HEK293T (cell line): ENCODE results near the gene NUDT22.

Experiments used
- CTCF ChIA-PET: fragments of 350-600 bp; formaldehyde crosslinking; extraction: SDS; loops from one replicate; lab custom pipeline; 2021; ENCODE audit warnings: antibody characterized with exemption, inconsistent platforms; lab: Yijun Ruan, JAX
- POLR2A ChIA-PET: fragments of 350-600 bp; formaldehyde crosslinking; extraction: SDS; loops from one replicate; lab custom pipeline; 2020; ENCODE audit warnings: antibody characterized with exemption, inconsistent platforms; lab: Yijun Ruan, JAX
- DNase-seq: peaks from one replicate; pipeline ENCODE4 v3.0.0; 2012; ENCODE audit warnings: mixed read lengths; ENCODE audit errors: extremely low spot score
- ARNT ChIP-seq: fragments of 450-650 bp; IDR thresholded peaks from 2 replicates; pipeline ENCODE4 v1.6.1; 2017; ENCODE audit warnings: mild to moderate bottlenecking
- BHLHE40 ChIP-seq: fragments of 450-650 bp; IDR thresholded peaks from 2 replicates; pipeline ENCODE4 v1.6.1; 2016; ENCODE audit warnings: mild to moderate bottlenecking, moderate library complexity, borderline replicate concordance
- CTBP1 ChIP-seq: fragments of 450-650 bp; IDR thresholded peaks from 2 replicates; pipeline ENCODE4 v1.6.1; 2016; ENCODE audit warnings: borderline replicate concordance
- ELF4 ChIP-seq: fragments of 450-650 bp; IDR thresholded peaks from 2 replicates; pipeline ENCODE4 v1.6.1; 2017; ENCODE audit warnings: antibody characterized with exemption
- FOXA1 ChIP-seq: fragments of 450-650 bp; IDR thresholded peaks from 2 replicates; pipeline ENCODE4 v1.6.1; 2016; ENCODE audit warnings: mild to moderate bottlenecking
- FOXK2 ChIP-seq: fragments of 450-650 bp; IDR thresholded peaks from 2 replicates; pipeline ENCODE4 v1.6.1; 2016; ENCODE audit warnings: mild to moderate bottlenecking
- FOXM1 ChIP-seq: fragments of 450-650 bp; IDR thresholded peaks from 2 replicates; pipeline ENCODE4 v1.6.1; 2017; ENCODE audit warnings: mild to moderate bottlenecking, borderline replicate concordance
- HDGF ChIP-seq: fragments of 450-650 bp; IDR thresholded peaks from 2 replicates; pipeline ENCODE4 v1.6.1; 2017; ENCODE audit warnings: antibody characterized with exemption, borderline replicate concordance
- L3MBTL2 ChIP-seq: fragments of 450-650 bp; conservative IDR thresholded peaks from 2 replicates; pipeline ENCODE4 v1.6.1; 2016; ENCODE audit warnings: mild to moderate bottlenecking
- LEF1 ChIP-seq: fragments of 450-650 bp; IDR thresholded peaks from 2 replicates; pipeline ENCODE4 v1.6.1; 2017; ENCODE audit warnings: mild to moderate bottlenecking, borderline replicate concordance
- NFRKB ChIP-seq: fragments of 450-650 bp; IDR thresholded peaks from 2 replicates; pipeline ENCODE4 v1.6.1; 2016; ENCODE audit warnings: mild to moderate bottlenecking, moderate library complexity
- SP1 ChIP-seq: fragments of 450-650 bp; IDR thresholded peaks from 2 replicates; pipeline ENCODE4 v1.6.1; 2017
- SUZ12 ChIP-seq: fragments of 450-650 bp; IDR thresholded peaks from 2 replicates; pipeline ENCODE4 v1.6.1; 2016; ENCODE audit warnings: mild to moderate bottlenecking
- TARDBP ChIP-seq: fragments of 450-650 bp; IDR thresholded peaks from 2 replicates; pipeline ENCODE4 v1.6.1; 2016
- ZNF384 ChIP-seq: fragments of 450-650 bp; IDR thresholded peaks from 2 replicates; pipeline ENCODE4 v1.6.1; 2016
- TF ChIP-seq, protein P1 (sequence below): fragments of 450-650 bp; IDR thresholded peaks from 2 replicates; pipeline ENCODE4 v1.6.1; 2016

Gene NUDT22, protein sequence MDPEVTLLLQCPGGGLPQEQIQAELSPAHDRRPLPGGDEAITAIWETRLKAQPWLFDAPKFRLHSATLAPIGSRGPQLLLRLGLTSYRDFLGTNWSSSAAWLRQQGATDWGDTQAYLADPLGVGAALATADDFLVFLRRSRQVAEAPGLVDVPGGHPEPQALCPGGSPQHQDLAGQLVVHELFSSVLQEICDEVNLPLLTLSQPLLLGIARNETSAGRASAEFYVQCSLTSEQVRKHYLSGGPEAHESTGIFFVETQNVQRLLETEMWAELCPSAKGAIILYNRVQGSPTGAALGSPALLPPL

DNA sequence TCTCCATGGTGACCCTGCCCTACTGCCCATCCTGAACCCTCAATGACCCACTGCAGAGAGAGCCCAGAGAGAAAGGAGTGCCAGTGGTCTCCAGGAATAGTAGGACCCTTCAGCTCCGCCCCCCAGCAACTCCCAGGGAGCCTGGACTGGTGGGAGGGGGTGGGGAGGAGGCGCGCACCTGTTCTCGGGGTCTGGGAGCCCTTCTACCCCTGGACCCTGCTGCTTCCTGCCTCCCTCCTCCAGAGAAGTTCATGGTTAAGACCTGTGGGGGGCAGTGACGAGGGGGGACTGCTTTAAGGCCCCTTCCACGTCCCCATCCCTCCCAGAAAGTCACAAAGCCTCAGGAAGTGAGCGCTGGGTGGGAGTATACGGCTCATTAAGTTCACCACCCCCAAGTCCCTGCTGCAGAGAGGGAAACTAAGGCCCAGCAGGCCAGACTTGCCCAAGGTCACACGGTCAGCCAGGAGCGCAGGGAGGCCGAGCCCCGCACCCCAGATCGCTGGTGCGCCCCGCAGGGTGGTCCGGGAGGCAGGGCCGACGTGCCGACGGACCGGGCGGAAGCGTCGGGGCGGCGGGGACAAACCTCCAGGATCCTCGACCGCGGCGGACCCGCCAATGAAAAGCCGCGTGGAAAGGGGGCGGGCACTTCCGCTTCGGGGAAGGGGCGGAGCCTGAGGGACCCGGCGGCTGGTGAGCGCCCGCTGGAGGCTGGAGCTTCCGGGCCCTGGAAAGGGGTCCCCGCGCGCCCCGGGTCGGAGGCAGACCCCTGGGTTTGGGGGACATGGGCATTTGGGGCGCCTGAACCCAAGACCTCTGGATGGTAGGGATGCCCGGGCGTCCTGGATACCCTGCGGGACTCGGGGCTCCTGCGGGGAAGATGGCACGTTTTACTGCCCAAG, at the start of gene NUDT22, which contains the start of gene TRPT1:
TSS of gene NUDT22 (plus strand) at position 667 of the 899 bp plus-strand sequence. CDS start 379 bp downstream, outside the sequence.
TSS of gene TRPT1 (minus strand) at position 579 of the 899 bp plus-strand sequence. CDS start at position 253, 326 bp downstream.
- peak; percentile 89 for DNase-seq
- ChIA-PET POLR2A (interaction anchor here (0.8 to 2.0 kb wide), 16 partner anchors 9 to 92 kb away, joined by 3 to 11 read pairs (median 5); partner anchors contain the start of genes FKBP2, PPP1R14B, PRDX5 and STIP1), CTCF (interaction anchor here (0.5 to 1.9 kb wide), 5 partner anchors 17 to 382 kb away, joined by 3 to 5 read pairs (median 5); no protein-coding TSS in a partner anchor)
- TF ChIP-seq FOXA1 (no peak), BHLHE40 (no peak), NFRKB (no peak), L3MBTL2 (peak; percentile 42; the same call in 1 of the 2 replicates), SUZ12 (no peak), FOXK2 (no peak), ELF4 (peak; percentile 50), ZNF384 (no peak), HDGF (no peak), TARDBP (no peak), SP1 (no peak), ARNT (no peak)
- TF ChIP-seq, protein P1, sequence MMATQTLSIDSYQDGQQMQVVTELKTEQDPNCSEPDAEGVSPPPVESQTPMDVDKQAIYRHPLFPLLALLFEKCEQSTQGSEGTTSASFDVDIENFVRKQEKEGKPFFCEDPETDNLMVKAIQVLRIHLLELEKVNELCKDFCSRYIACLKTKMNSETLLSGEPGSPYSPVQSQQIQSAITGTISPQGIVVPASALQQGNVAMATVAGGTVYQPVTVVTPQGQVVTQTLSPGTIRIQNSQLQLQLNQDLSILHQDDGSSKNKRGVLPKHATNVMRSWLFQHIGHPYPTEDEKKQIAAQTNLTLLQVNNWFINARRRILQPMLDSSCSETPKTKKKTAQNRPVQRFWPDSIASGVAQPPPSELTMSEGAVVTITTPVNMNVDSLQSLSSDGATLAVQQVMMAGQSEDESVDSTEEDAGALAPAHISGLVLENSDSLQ = no peak

DNA sequence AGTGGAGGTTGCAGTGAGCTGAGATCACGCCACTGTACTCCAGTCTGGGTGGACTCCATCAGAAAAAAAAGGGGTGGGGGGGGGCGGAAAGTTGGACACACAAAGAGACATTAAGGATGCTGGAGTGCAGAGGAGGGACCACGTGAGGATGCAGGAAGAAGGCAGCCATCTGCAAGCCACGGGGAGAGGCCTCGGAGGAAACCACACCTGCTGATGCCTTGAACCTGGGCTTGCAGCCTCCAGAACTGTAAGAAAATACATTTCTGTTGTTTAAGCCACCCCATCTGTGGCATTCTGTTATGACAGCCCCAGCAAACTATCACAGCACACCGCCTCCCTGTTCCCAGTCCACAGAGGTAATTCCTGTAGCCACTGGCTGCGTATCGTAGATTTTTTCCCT, 49.3 kb upstream of the NUDT22 start:
- ChIA-PET POLR2A (interaction anchor here (1.8 kb wide), 1 partner anchor 11 kb away, joined by 4 read pairs; the partner anchor contains the start of gene MACROD1), CTCF (no interaction called here)
- TF ChIP-seq SP1 (no peak), NFRKB (no peak), ZNF384 (no peak), FOXK2 (no peak), TARDBP (no peak), ARNT (no peak), FOXA1 (no peak), FOXM1 (no peak), ELF4 (no peak), L3MBTL2 (no peak), SUZ12 (no peak), LEF1 (no peak), BHLHE40 (no peak), CTBP1 (no peak), HDGF (no peak)
- TF ChIP-seq, protein P1 = no peak
- DNase-seq = no peak

DNA sequence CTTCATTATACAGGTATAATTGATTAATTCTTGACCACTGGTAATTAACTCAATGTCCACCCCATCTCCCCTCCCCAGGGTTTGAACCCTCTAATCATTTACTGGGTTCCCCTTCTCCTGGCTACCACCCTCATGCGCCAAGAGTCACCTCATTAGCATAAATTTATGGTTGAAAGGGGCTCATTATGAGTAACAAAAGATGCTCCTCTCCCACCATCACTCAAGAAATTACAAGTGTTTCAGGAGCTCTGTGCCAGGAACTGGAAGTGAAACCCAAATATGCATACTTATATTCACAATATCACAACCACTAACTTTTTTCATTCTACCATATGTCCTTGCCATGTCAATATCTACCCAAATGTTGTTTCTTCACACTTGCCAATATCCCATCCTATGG, 47.9 kb upstream of the NUDT22 start:
- ChIA-PET POLR2A (interaction anchor here (0.9 kb wide), 1 partner anchor 8 kb away, joined by 3 read pairs; no protein-coding TSS in a partner anchor), CTCF (no interaction called here)
- no peak for TF ChIP-seq LEF1
- no peak for TF ChIP-seq FOXK2
- TF ChIP-seq ELF4 = no peak
- TF ChIP-seq, protein P1 = no peak
- no peak for TF ChIP-seq NFRKB
- TF ChIP-seq TARDBP = no peak
- no peak for TF ChIP-seq SUZ12
- TF ChIP-seq L3MBTL2 = no peak
- TF ChIP-seq BHLHE40 = no peak
- no peak for TF ChIP-seq FOXA1
- no peak for DNase-seq

DNA sequence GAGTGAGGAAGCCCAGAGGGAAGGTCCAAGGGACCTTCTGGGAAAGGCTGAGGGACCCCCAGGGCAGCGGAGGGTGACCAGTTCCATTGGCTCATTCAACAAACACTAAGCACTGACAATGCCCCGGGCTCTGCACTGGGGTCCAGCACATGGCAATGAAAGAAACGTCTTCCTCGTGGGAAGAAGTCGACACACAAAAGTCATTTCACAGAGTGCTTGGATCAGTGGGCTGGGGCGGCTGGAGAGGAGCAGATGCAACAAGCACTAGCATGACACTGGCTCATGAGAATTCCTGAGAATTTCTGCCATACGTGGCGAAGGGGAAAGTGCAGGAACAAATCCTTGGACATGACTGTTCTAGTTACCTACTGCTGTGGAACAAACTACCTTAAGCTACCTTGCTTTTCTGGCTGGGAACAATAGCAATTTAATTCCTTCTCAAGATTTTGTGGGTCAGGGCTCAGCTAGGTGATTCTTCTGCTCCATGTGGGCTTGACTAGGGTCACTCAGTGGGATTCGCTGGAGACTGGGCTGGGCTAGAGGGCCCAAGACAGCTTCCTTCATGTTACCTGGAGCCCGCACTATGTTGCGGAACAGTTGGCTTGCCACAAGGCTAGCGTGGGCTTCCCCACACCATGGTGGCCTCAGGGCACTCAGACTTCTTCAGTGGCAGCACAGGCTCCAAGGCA, 47.0 kb upstream of the NUDT22 start:
- ChIA-PET CTCF (no interaction called here), POLR2A (interaction anchor here (0.8 kb wide), 1 partner anchor 1484 kb away, joined by 3 read pairs; the partner anchor contains the start of gene RELA)
- TF ChIP-seq BHLHE40 = no peak
- TF ChIP-seq CTBP1 = no peak
- TF ChIP-seq NFRKB = no peak
- no peak for DNase-seq

DNA sequence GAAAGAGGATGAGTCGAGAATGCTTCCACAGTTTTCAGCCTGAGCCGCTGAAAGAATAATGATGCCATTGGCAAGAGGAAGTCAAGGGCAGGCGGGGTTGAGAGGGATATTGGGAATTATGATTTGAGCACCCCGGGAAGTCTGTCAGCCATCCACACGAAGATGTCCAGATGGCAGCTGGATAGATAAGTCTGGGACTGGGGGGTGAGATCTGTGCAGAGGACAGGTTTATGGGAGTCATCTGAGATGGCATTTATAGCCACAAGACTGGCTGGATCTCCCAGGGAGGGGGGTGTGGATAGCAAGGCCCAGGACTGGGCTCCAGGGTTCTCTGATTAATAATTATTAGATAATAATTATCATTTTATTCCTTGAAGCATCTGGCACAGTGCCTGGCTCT, 45.2 kb upstream of the NUDT22 start:
- no peak for DNase-seq
- ChIA-PET CTCF (no interaction called here), POLR2A (interaction anchor here (1.1 to 2.6 kb wide), 6 partner anchors 14 to 89 kb away, joined by 3 to 20 read pairs (median 4); partner anchors contain the start of gene MACROD1)
- TF ChIP-seq L3MBTL2 (no peak), ARNT (no peak), NFRKB (no peak), SP1 (no peak), LEF1 (no peak), FOXA1 (no peak), BHLHE40 (no peak), FOXM1 (no peak), CTBP1 (no peak), HDGF (no peak), TARDBP (no peak), ELF4 (no peak), ZNF384 (no peak), FOXK2 (no peak)
- TF ChIP-seq, protein P1 = no peak
